Keratinocyte (primary cell): Measurements from ENCODE around the gene AMACR. TPM values are rescaled to one million over a fixed set of nuclear protein-coding genes. Genes with fewer than 3 reads are reported as not detected.

Source experiments
- DNase-seq: peaks from one replicate; pipeline ENCODE4 v3.0.0-alpha.2; 2011; ENCODE audit warnings: low read depth, missing footprints, low spot score
- FAIRE-seq: peaks from 2 replicates; lab custom pipeline; 2011; peaks lifted over from hg19 to GRCh38; lab: Jason Lieb, UNC
- H2AFZ ChIP-seq: 2 replicates; pipeline ENCODE4 v1.6.0; 2012; ENCODE audit warnings: low read length, control low read depth, inconsistent platforms; ENCODE audit not compliant: control insufficient read depth
- H3K27ac ChIP-seq: 2 replicates; pipeline ENCODE4 v1.5.1; 2011; ENCODE audit warnings: low read length; ENCODE audit not compliant: control insufficient read depth, insufficient read depth
- H3K27me3 ChIP-seq: 3 replicates; pipeline ENCODE4 v1.6.0; 2011; ENCODE audit warnings: low read length; ENCODE audit not compliant: control insufficient read depth, insufficient read depth; ENCODE audit errors: extremely low read depth
- H3K36me3 ChIP-seq, 2 experiments: 2 replicates in 1 of 2; 3 replicates in 1 of 2; pipeline ENCODE4 v1.5.1; 2011; ENCODE audit warnings: low read length in 2 of 2, mild to moderate bottlenecking in 1 of 2; ENCODE audit not compliant: control insufficient read depth in 2 of 2, insufficient read depth in 2 of 2; ENCODE audit errors: extremely low read depth in 1 of 2
- H3K4me1 ChIP-seq: 3 replicates; pipeline ENCODE4 v1.5.1; 2011; ENCODE audit warnings: low read length; ENCODE audit not compliant: control insufficient read depth, insufficient read depth; ENCODE audit errors: extremely low read depth
- H3K4me2 ChIP-seq: 3 replicates; pipeline ENCODE4 v1.6.0; 2011; ENCODE audit warnings: low read depth, low read length; ENCODE audit not compliant: control insufficient read depth, insufficient read depth; ENCODE audit errors: extremely low read depth
- H3K4me3 ChIP-seq, 3 experiments: fragments of 200-600 bp in 1 of 3; sonication (generic) in 1 of 3; 2 replicates in 2 of 3; 3 replicates in 1 of 3; pipeline ENCODE4 v1.5.1; 2011 to 2016; ENCODE audit warnings: low read length in 3 of 3, mild to moderate bottlenecking in 3 of 3, control low read depth in 2 of 3, inconsistent platforms in 1 of 3, low read depth in 1 of 3, mixed read lengths in 1 of 3, mixed run types in 1 of 3, moderate library complexity in 1 of 3; ENCODE audit not compliant: control insufficient read depth in 2 of 3, insufficient read depth in 2 of 3; ENCODE audit errors: extremely low read depth in 1 of 3
- H3K79me2 ChIP-seq: 2 replicates; pipeline ENCODE4 v1.6.0; 2012; ENCODE audit warnings: low read length; ENCODE audit not compliant: control insufficient read depth, insufficient read depth
- H3K9ac ChIP-seq: 3 replicates; pipeline ENCODE4 v1.6.0; 2011; ENCODE audit warnings: low read length; ENCODE audit not compliant: control insufficient read depth, insufficient read depth; ENCODE audit errors: extremely low read depth
- H3K9me1 ChIP-seq: 3 replicates; pipeline ENCODE4 v1.6.0; 2011; ENCODE audit warnings: low read length; ENCODE audit not compliant: control insufficient read depth, insufficient read depth; ENCODE audit errors: extremely low read depth
- H3K9me3 ChIP-seq: 2 replicates; pipeline ENCODE4 v1.5.1; 2012; ENCODE audit warnings: low read depth, low read length; ENCODE audit not compliant: control insufficient read depth
- H4K20me1 ChIP-seq: 3 replicates; pipeline ENCODE4 v1.6.0; 2011; ENCODE audit warnings: low read length; ENCODE audit not compliant: control insufficient read depth, insufficient read depth; ENCODE audit errors: extremely low read depth
- CTCF ChIP-seq, 3 experiments: IDR thresholded peaks in 1 of 3; conservative IDR thresholded peaks in 1 of 3; optimal IDR thresholded peaks in 1 of 3; 2 replicates in 2 of 3; 3 replicates in 1 of 3; pipeline versions ENCODE3 to v1.5.1; 2011; ENCODE audit warnings: low read length in 3 of 3, mild to moderate bottlenecking in 3 of 3, moderate library complexity in 2 of 3, control low read depth in 1 of 3, inconsistent platforms in 1 of 3; ENCODE audit not compliant: insufficient read depth in 2 of 3; ENCODE audit errors: extremely low read depth in 1 of 3
- EZH2 ChIP-seq: IDR thresholded peaks from one replicate; pipeline ENCODE4 v1.6.1; 2012; ENCODE audit warnings: inconsistent platforms, mild to moderate bottlenecking, low read length, moderate library complexity
- dilution Hi-C: fragments of 300-500 bp; cut with MboI; formaldehyde crosslinking; loops from one replicate; pipeline ENCODE4 v1.7.0; 2020; ENCODE audit warnings: low sequenced_read_pairs; ENCODE audit not compliant: extremely low pct_ligation_motif_present
- polyA plus RNA-seq, 5 experiments: library from polyadenylated mRNA; depleted of rRNA in 3 of 5; stranded (reverse) in 3 of 5; stranded (forward) in 1 of 5; unstranded in 1 of 5; fragments of >200 nt; gene quantifications; 1 replicate in 1 of 5; 2 replicates in 3 of 5; 3 replicates in 1 of 5; pipeline versions ENCODE4 v1.2.1 to v1.2.3, GENCODE V29; 2011 to 2012; ENCODE audit warnings: missing spikeins in 2 of 5, low read depth in 1 of 5, low replicate concordance in 1 of 5

Gene AMACR
- polyA plus RNA-seq, 1 donor (not counting 4 experiments of a cell fraction or from before 2014, with no cell fraction given) = 20.3 TPM

- Histone ChIP-seq H3K27ac (no peak overlapping the region), H3K9me3 (no peaks in the 10 kb centered on the region), H3K27me3 (no peaks in the 10 kb centered on the region), H3K4me1 (peaks cover 1% of the 10 kb centered on the region), H2AFZ (no peak overlapping the region), H3K79me2 (no peaks in the 10 kb centered on the region), H3K36me3 (no peaks in the 10 kb centered on the region), H4K20me1 (no peaks in the 10 kb centered on the region), H3K4me2 (no peak overlapping the region), H3K9me1 (no peaks in the 10 kb centered on the region), H3K9ac (no peak overlapping the region), H3K4me3 (no peak overlapping the region)
- no peak for DNase-seq
- FAIRE-seq = no peak
- TF ChIP-seq EZH2 (no peak), CTCF (optimal IDR thresholded peaks at IDR 0.05 in 1 of 3, IDR thresholded peaks at IDR 0.05 in 1 of 3, conservative IDR thresholded peaks at IDR 0.05 in 1 of 3; ENCODE audit: extremely low read depth in 1 of 3, insufficient read depth in 2 of 3, low read length in 3 of 3) (no peak)
- dilution Hi-C loops = no loop called here
Measured at GRCh38 chr5:34014626-34015025, 6.8 kb upstream of the AMACR start.

- Histone ChIP-seq H3K9me1 (no peaks in the 10 kb centered on the region), H3K36me3 (no peaks in the 10 kb centered on the region), H3K9ac (no peak overlapping the region), H4K20me1 (no peaks in the 10 kb centered on the region), H3K4me1 (peaks cover 12% of the 10 kb centered on the region), H2AFZ (no peak overlapping the region), H3K4me3 (no peak overlapping the region), H3K4me2 (no peak overlapping the region), H3K9me3 (no peaks in the 10 kb centered on the region), H3K27ac (no peak overlapping the region), H3K27me3 (no peaks in the 10 kb centered on the region), H3K79me2 (no peaks in the 10 kb centered on the region)
- dilution Hi-C loops = no loop called here
- TF ChIP-seq EZH2 (no peak), CTCF (optimal IDR thresholded peaks at IDR 0.05 in 1 of 3, IDR thresholded peaks at IDR 0.05 in 1 of 3, conservative IDR thresholded peaks at IDR 0.05 in 1 of 3; ENCODE audit: extremely low read depth in 1 of 3, insufficient read depth in 2 of 3, low read length in 3 of 3) (no peak)
- DNase-seq (no peak), FAIRE-seq (no peak)
Measured at GRCh38 chr5:34013547-34013946, 5.7 kb upstream of the AMACR start.
